ENCODE measurements around the gene SRP72.

GRCh38 chr4:56469489-56470210 lies 2.2 kb downstream of the SRP72 start:
- no peak for TF ChIP-seq POLR2A (IDR thresholded peaks at IDR 0.05)
- no peak for TF ChIP-seq CTCF (IDR thresholded peaks at IDR 0.05)

All from esophagus squamous epithelium (tissue), 4 donors.